Neural cell (in vitro differentiated cells): ENCODE results near the gene RBBP7. TPM values are rescaled to one million over a fixed set of nuclear protein-coding genes. Genes with fewer than 3 reads are reported as not detected.

Source experiments
- H2AFZ ChIP-seq: fragments of 200-600, 300-800 bp; sonication (generic), shearing (Covaris generic); 2 replicates; pipeline ENCODE4 v1.6.0; 2014; ENCODE audit warnings: low read depth, mild to moderate bottlenecking, antibody characterized with exemption, low read length, moderate library complexity
- H3F3A ChIP-seq: fragments of 200-600 bp; shearing (Covaris generic); 2 replicates; pipeline ENCODE4 v1.6.1; 2016; ENCODE audit warnings: mild to moderate bottlenecking, moderate library complexity, mixed read lengths, antibody characterized with exemption, low read length; ENCODE audit not compliant: insufficient read depth, poor library complexity, severe bottlenecking
- H3K27ac ChIP-seq: fragments of 200-600, 300-800 bp; sonication (generic), shearing (Covaris generic); 2 replicates; pipeline ENCODE4 v1.5.1; 2014; ENCODE audit warnings: mild to moderate bottlenecking, low read length, moderate library complexity
- H3K27me3 ChIP-seq: fragments of 300-800, 200-600 bp; sonication (generic), shearing (Covaris generic); 2 replicates; pipeline ENCODE4 v1.6.0; 2014; ENCODE audit warnings: mild to moderate bottlenecking, low read depth, low read length, moderate library complexity; ENCODE audit not compliant: insufficient read depth
- H3K36me3 ChIP-seq: fragments of 300-800, 200-600 bp; sonication (generic), shearing (Covaris generic); 2 replicates; pipeline ENCODE4 v1.5.1; 2014; ENCODE audit warnings: mild to moderate bottlenecking, antibody characterized with exemption, low read length, moderate library complexity; ENCODE audit not compliant: insufficient read depth
- H3K4me2 ChIP-seq: fragments of 300-800, 200-600 bp; sonication (generic), shearing (Covaris generic); 2 replicates; pipeline ENCODE4 v1.6.0; 2014; ENCODE audit warnings: mild to moderate bottlenecking, low read length
- H3K4me3 ChIP-seq: fragments of 300-800, 200-600 bp; sonication (generic), shearing (Covaris generic); 2 replicates; pipeline ENCODE4 v1.5.1; 2014; ENCODE audit warnings: mild to moderate bottlenecking, low read length, moderate library complexity
- H3K79me2 ChIP-seq: fragments of 200-600 bp; shearing (Covaris generic); replicated peaks from 2 replicates; pipeline ENCODE4 v1.6.0; 2014; ENCODE audit warnings: mild to moderate bottlenecking, low read length, moderate library complexity; ENCODE audit not compliant: insufficient read depth
- H3K9ac ChIP-seq: fragments of 300-800, 200-600 bp; sonication (generic), shearing (Covaris generic); 2 replicates; pipeline ENCODE4 v1.6.1; 2016; ENCODE audit warnings: mild to moderate bottlenecking, low read length, mixed read lengths
- H3K9me2 ChIP-seq: fragments of 200-600 bp; shearing (Covaris generic); 2 replicates; pipeline ENCODE4 v1.6.1; 2016; ENCODE audit warnings: mild to moderate bottlenecking, low read length, mixed read lengths; ENCODE audit not compliant: insufficient read depth
- H3K9me3 ChIP-seq: fragments of 200-600, 300-800 bp; sonication (generic), shearing (Covaris generic); 2 replicates; pipeline ENCODE4 v1.6.1; 2016; ENCODE audit warnings: mild to moderate bottlenecking, mixed run types, low read length, moderate library complexity, mixed read lengths
- H4K20me1 ChIP-seq: fragments of 200-600 bp; shearing (Covaris generic); 2 replicates; pipeline ENCODE4 v1.6.1; 2016; ENCODE audit warnings: mild to moderate bottlenecking, mixed run types; ENCODE audit not compliant: insufficient read depth
- EP300 ChIP-seq: fragments of 450-650 bp; conservative IDR thresholded peaks from 2 replicates; pipeline ENCODE4 v1.6.1; 2014; ENCODE audit warnings: antibody characterized with exemption, mild to moderate bottlenecking, moderate library complexity; ENCODE audit not compliant: poor library complexity, severe bottlenecking
- EZH2 ChIP-seq: fragments of 200-600, 300-800 bp; shearing (Covaris generic), sonication (generic); IDR thresholded peaks from 2 replicates; pipeline ENCODE4 v1.6.1; 2014; ENCODE audit warnings: antibody characterized with exemption, low read length, borderline replicate concordance, mild to moderate bottlenecking; ENCODE audit not compliant: insufficient read depth, poor library complexity, severe bottlenecking
- MXI1 ChIP-seq: fragments of 450-650 bp; conservative IDR thresholded peaks from 2 replicates; pipeline ENCODE4 v1.6.1; 2014; ENCODE audit warnings: antibody characterized with exemption, mild to moderate bottlenecking; ENCODE audit not compliant: poor library complexity, severe bottlenecking
- POLR2AphosphoS5 ChIP-seq: IDR thresholded peaks from 2 replicates; pipeline ENCODE4 v1.6.1; 2012
- RAD21 ChIP-seq: fragments of 450-650 bp; conservative IDR thresholded peaks from 2 replicates; pipeline ENCODE4 v1.6.1; 2014; ENCODE audit warnings: antibody characterized with exemption, mild to moderate bottlenecking, moderate library complexity
- SMC3 ChIP-seq: fragments of 450-650 bp; conservative IDR thresholded peaks from 2 replicates; pipeline ENCODE4 v1.6.1; 2014; ENCODE audit warnings: antibody characterized with exemption, mild to moderate bottlenecking, moderate library complexity; ENCODE audit not compliant: poor library complexity
- TAF1 ChIP-seq: IDR thresholded peaks from 2 replicates; pipeline ENCODE4 v1.6.1; 2012; ENCODE audit warnings: low read depth
- polyA plus RNA-seq: library from polyadenylated mRNA; depleted of rRNA; stranded (reverse); fragments of >200 nt; gene quantifications from 2 replicates; pipeline ENCODE4 v1.2.3, GENCODE V29; 2014
- TF ChIP-seq, protein P1 (sequence below): fragments of 450-650 bp; IDR thresholded peaks from 2 replicates; pipeline ENCODE4 v1.5.1; 2014; ENCODE audit warnings: antibody characterized with exemption, mild to moderate bottlenecking, moderate library complexity; ENCODE audit not compliant: poor library complexity, severe bottlenecking
- TF ChIP-seq, protein P2 (sequence below): IDR thresholded peaks from 2 replicates; pipeline ENCODE4 v1.6.1; 2012; ENCODE audit warnings: borderline replicate concordance

The RBBP7 gene
- polyA plus RNA-seq, 1 donor from 2014 or later: 204 TPM

DNA sequence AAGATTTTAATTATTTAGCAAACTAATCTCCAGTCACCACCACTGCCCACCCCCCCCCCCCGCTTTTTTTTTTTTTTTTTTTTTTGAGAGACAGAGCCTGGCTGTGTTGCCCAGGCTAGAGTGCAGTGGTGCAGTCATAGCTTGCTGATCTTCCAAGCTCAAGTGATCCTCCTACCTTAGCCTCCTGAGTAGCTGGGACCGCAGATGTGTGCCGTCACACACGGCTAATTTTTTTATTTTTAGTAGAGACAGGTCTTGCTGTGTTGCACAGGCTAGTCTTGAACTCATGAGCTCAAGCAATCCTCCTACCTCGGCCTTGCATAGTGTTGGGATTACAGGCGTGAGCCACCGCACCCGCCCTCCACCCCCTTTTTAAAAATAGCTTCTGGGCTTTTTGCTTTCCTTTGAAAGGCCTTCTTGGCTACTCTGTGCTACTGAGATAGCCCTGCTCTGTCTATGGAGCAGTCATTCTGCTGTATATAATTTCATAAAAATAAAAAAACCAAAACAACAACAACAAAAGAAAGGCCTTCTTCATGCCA, 65.2 kb downstream of the RBBP7 start:
- Histone ChIP-seq H4K20me1 (no peaks in the 10 kb centered on the region), H3K79me2 (no peaks in the 10 kb centered on the region), H3K27ac (no peak overlapping the region), H3K4me3 (no peak overlapping the region), H3K9me2 (no peaks in the 10 kb centered on the region), H2AFZ (no peak overlapping the region), H3F3A (no peaks in the 10 kb centered on the region), H3K27me3 (no peaks in the 10 kb centered on the region), H3K9me3 (no peaks in the 10 kb centered on the region), H3K36me3 (no peaks in the 10 kb centered on the region), H3K9ac (no peak overlapping the region), H3K4me2 (no peak overlapping the region)
- no peak for TF ChIP-seq SMC3
- no peak for TF ChIP-seq EZH2
- TF ChIP-seq, protein P1, sequence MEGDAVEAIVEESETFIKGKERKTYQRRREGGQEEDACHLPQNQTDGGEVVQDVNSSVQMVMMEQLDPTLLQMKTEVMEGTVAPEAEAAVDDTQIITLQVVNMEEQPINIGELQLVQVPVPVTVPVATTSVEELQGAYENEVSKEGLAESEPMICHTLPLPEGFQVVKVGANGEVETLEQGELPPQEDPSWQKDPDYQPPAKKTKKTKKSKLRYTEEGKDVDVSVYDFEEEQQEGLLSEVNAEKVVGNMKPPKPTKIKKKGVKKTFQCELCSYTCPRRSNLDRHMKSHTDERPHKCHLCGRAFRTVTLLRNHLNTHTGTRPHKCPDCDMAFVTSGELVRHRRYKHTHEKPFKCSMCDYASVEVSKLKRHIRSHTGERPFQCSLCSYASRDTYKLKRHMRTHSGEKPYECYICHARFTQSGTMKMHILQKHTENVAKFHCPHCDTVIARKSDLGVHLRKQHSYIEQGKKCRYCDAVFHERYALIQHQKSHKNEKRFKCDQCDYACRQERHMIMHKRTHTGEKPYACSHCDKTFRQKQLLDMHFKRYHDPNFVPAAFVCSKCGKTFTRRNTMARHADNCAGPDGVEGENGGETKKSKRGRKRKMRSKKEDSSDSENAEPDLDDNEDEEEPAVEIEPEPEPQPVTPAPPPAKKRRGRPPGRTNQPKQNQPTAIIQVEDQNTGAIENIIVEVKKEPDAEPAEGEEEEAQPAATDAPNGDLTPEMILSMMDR: no peak
- TF ChIP-seq TAF1: no peak
- TF ChIP-seq RAD21: no peak
- no peak for TF ChIP-seq MXI1
- no peak for TF ChIP-seq POLR2AphosphoS5
- TF ChIP-seq, protein P2, sequence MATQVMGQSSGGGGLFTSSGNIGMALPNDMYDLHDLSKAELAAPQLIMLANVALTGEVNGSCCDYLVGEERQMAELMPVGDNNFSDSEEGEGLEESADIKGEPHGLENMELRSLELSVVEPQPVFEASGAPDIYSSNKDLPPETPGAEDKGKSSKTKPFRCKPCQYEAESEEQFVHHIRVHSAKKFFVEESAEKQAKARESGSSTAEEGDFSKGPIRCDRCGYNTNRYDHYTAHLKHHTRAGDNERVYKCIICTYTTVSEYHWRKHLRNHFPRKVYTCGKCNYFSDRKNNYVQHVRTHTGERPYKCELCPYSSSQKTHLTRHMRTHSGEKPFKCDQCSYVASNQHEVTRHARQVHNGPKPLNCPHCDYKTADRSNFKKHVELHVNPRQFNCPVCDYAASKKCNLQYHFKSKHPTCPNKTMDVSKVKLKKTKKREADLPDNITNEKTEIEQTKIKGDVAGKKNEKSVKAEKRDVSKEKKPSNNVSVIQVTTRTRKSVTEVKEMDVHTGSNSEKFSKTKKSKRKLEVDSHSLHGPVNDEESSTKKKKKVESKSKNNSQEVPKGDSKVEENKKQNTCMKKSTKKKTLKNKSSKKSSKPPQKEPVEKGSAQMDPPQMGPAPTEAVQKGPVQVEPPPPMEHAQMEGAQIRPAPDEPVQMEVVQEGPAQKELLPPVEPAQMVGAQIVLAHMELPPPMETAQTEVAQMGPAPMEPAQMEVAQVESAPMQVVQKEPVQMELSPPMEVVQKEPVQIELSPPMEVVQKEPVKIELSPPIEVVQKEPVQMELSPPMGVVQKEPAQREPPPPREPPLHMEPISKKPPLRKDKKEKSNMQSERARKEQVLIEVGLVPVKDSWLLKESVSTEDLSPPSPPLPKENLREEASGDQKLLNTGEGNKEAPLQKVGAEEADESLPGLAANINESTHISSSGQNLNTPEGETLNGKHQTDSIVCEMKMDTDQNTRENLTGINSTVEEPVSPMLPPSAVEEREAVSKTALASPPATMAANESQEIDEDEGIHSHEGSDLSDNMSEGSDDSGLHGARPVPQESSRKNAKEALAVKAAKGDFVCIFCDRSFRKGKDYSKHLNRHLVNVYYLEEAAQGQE: no peak
- no peak for TF ChIP-seq EP300

DNA sequence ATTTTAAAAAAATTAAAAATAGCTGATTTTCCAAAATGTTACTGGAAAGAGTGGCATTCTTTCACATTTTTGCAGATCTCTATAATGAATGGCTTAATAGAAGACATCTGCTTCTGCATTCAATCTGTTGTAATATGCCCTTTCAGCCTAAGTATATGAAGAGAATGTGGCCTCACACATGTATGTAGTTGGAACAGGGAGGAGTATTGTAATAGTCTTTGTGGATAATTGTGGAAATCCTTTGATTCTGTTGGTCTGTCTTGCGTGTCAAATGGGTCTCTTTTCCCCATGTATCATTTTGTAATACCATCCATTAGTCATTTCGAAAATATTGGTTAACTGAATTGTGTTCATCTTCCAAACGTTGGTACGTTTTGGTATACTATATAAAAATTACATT, 72.3 kb downstream of the RBBP7 start:
- no peak overlapping the region for H3K4me2 ChIP-seq

More for the DNA sequence above, 72.3 kb downstream of the RBBP7 start:
- no peaks in the 10 kb centered on the region for H3K79me2 ChIP-seq
- H3K27me3 ChIP-seq: no peaks in the 10 kb centered on the region
- no peak overlapping the region for H2AFZ ChIP-seq
- H3K36me3 ChIP-seq: no peaks in the 10 kb centered on the region
- H3K27ac ChIP-seq: no peak overlapping the region
- no peaks in the 10 kb centered on the region for H3K9me3 ChIP-seq
- no peak overlapping the region for H3K4me3 ChIP-seq
- H3F3A ChIP-seq: no peaks in the 10 kb centered on the region
- H3K9ac ChIP-seq: no peak overlapping the region
- H4K20me1 ChIP-seq: no peaks in the 10 kb centered on the region
- H3K9me2 ChIP-seq: no peaks in the 10 kb centered on the region
- TF ChIP-seq SMC3: no peak
- TF ChIP-seq EP300: no peak
- TF ChIP-seq, protein P2: no peak
- TF ChIP-seq MXI1: no peak
- no peak for TF ChIP-seq EZH2
- TF ChIP-seq POLR2AphosphoS5: no peak
- TF ChIP-seq TAF1: no peak
- TF ChIP-seq, protein P1: no peak
- no peak for TF ChIP-seq RAD21
